NCI-H2029 treated with DMSO at 0.1 percent for 48 hours (cell line): ENCODE measurements around the gene SOHLH2.

Source experiments
- DNase-seq: peaks from one replicate; lab custom pipeline; 2025; lab: John Stamatoyannopoulos, UW

SOHLH2 gene

GRCh38 chr13:36131222-36131930 lies 83.0 kb downstream of the SOHLH2 start, which contains the start of gene DCLK1:
TSS of gene DCLK1 (minus strand) at chr13:36131382.
- no peak for DNase-seq

GRCh38 chr13:36130552-36131221 lies 83.7 kb downstream of the SOHLH2 start:
- peak; percentile 12 for DNase-seq

- DNase-seq: no peak
Measured at GRCh38 chr13:36130193-36130551, 84.2 kb downstream of the SOHLH2 start.

DNA sequence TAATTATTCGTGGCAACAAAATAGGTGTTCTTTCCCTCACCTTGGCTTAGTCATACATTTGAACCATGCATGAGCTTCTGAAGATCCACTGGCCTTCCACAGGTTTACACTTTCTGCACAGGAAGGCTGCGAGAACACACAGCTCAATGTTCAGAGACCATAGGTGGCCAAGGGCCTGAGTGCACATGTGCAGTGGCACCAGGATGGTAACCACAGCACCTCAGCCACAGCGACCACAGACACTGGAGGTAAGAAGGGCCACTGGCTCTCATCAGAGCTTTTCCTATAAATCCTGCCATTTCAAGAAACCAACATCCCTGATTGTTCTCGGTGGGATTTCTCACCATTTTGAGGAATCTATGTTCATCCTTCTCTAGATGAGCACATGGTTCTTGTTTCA lies 84.8 kb downstream of the SOHLH2 start:
- no peak for DNase-seq

- DNase-seq: no peak
Measured at GRCh38 chr13:36126491-36126890, 87.9 kb downstream of the SOHLH2 start.

GRCh38 chr13:36125841-36126240 lies 88.5 kb downstream of the SOHLH2 start:
- no peak for DNase-seq

- DNase-seq: peak; percentile 11
Measured at GRCh38 chr13:36124236-36124822, 90.0 kb downstream of the SOHLH2 start.
